GM23338 (cell line): ENCODE results near the gene EGFR. TPM values are rescaled to one million over a fixed set of nuclear protein-coding genes. Genes with fewer than 3 reads are reported as not detected.

Experiments used
- ATAC-seq: fragments of 200-7000 bp; cut with Tn5 transposase; 3 replicates; pipeline ENCODE4 v1.9.1; 2020
- DNase-seq: peaks from one replicate; pipeline ENCODE4 v3.0.0-alpha.2; 2015; ENCODE audit warnings: low spot score
- H2AFZ ChIP-seq: fragments of 200-600 bp; sonication (generic); 2 replicates; pipeline ENCODE4 v1.8.0; 2016; ENCODE audit warnings: antibody characterized with exemption, mild to moderate bottlenecking, moderate library complexity
- H3F3A ChIP-seq: fragments of 200-600 bp; sonication (generic); replicated peaks from 2 replicates; pipeline ENCODE4 v1.8.0; 2017; ENCODE audit warnings: antibody characterized with exemption, mixed run types, low read depth
- H3K27ac ChIP-seq: fragments of 200-600 bp; sonication (generic); 2 replicates; pipeline ENCODE4 v1.6.1; 2016; ENCODE audit warnings: low read depth
- H3K27me3 ChIP-seq: fragments of 200-600 bp; sonication (generic); 2 replicates; pipeline ENCODE4 v1.8.0; 2016; ENCODE audit warnings: mild to moderate bottlenecking, mixed run types, moderate library complexity; ENCODE audit not compliant: insufficient read depth
- H3K36me3 ChIP-seq: fragments of 200-600 bp; sonication (generic); 2 replicates; pipeline ENCODE4 v1.8.0; 2016; ENCODE audit warnings: mild to moderate bottlenecking; ENCODE audit not compliant: insufficient read depth
- H3K4me1 ChIP-seq: fragments of 200-600 bp; sonication (generic); 2 replicates; pipeline ENCODE4 v1.8.0; 2016; ENCODE audit warnings: mild to moderate bottlenecking, moderate library complexity; ENCODE audit not compliant: insufficient read depth
- H3K4me2 ChIP-seq: fragments of 200-600 bp; sonication (generic); 2 replicates; pipeline ENCODE4 v1.7.1; 2017; ENCODE audit warnings: mixed run types
- H3K4me3 ChIP-seq: fragments of 200-600 bp; sonication (generic); 2 replicates; pipeline ENCODE4 v1.6.1; 2016; ENCODE audit warnings: mixed run types
- H3K79me2 ChIP-seq: fragments of 200-600 bp; sonication (generic); replicated peaks from 2 replicates; pipeline ENCODE4 v1.8.0; 2017; ENCODE audit warnings: mild to moderate bottlenecking; ENCODE audit not compliant: insufficient read depth
- H3K9me2 ChIP-seq: fragments of 200-600 bp; sonication (generic); 2 replicates; pipeline ENCODE4 v1.8.0; 2017; ENCODE audit not compliant: insufficient read depth
- H4K20me1 ChIP-seq: fragments of 200-600 bp; sonication (generic); replicated peaks from 2 replicates; pipeline ENCODE4 v1.8.0; 2017; ENCODE audit warnings: mild to moderate bottlenecking; ENCODE audit not compliant: insufficient read depth
- H3K27ac Mint-ChIP-seq: 2 replicates; pipeline ENCODE4 v1.8.0; 2020; ENCODE audit warnings: inconsistent platforms, mild to moderate bottlenecking, moderate library complexity, mixed read lengths
- H3K27me3 Mint-ChIP-seq: 3 replicates; pipeline ENCODE4 v1.8.0; 2022; ENCODE audit warnings: low read depth, mild to moderate bottlenecking, moderate library complexity, mixed read lengths, inconsistent platforms; ENCODE audit not compliant: insufficient read depth, poor library complexity
- H3K36me3 Mint-ChIP-seq: 3 replicates; pipeline ENCODE4 v1.8.0; 2021; ENCODE audit warnings: low read depth, mild to moderate bottlenecking, inconsistent platforms, moderate library complexity, mixed read lengths
- H3K4me1 Mint-ChIP-seq: 3 replicates; pipeline ENCODE4 v1.8.0; 2020; ENCODE audit warnings: mild to moderate bottlenecking, inconsistent platforms, mixed read lengths
- H3K4me3 Mint-ChIP-seq: 3 replicates; pipeline ENCODE4 v1.8.0; 2021; ENCODE audit warnings: moderate library complexity, mild to moderate bottlenecking, inconsistent platforms, mixed read lengths
- H3K9me3 Mint-ChIP-seq: 3 replicates; pipeline ENCODE4 v1.8.0; 2020; ENCODE audit warnings: moderate library complexity, mild to moderate bottlenecking, inconsistent platforms, mixed read lengths
- CREB1 ChIP-seq: fragments of 250-450 bp; sonication (Bioruptor Pico); IDR thresholded peaks from 2 replicates; pipeline ENCODE4 v1.5.0; 2020; ENCODE audit warnings: low read depth, mild to moderate bottlenecking, moderate library complexity
- CTCF ChIP-seq, 2 experiments: fragments of 200-600 bp in 1 of 2; sonication (generic) in 1 of 2; conservative IDR thresholded peaks; 2 replicates each; pipeline versions ENCODE4 v1.5.1 to v1.6.1; 2016 to 2017; ENCODE audit warnings: antibody characterized with exemption in 2 of 2, low read depth in 2 of 2, mild to moderate bottlenecking in 2 of 2, moderate library complexity in 1 of 2
- ETS1 ChIP-seq: IDR thresholded peaks from 2 replicates; pipeline ENCODE4 v1.6.1; 2016; ENCODE audit warnings: antibody characterized with exemption
- EZH2 ChIP-seq: fragments of 200-600 bp; sonication (generic); IDR thresholded peaks from one replicate; pipeline ENCODE4 v1.8.0; 2017; ENCODE audit warnings: antibody characterized with exemption, mild to moderate bottlenecking, low read depth; ENCODE audit not compliant: unreplicated experiment
- EZH2phosphoT487 ChIP-seq: fragments of 200-600 bp; sonication (generic); IDR thresholded peaks from one replicate; pipeline ENCODE4 v1.8.1; 2018; ENCODE audit warnings: antibody characterized with exemption; ENCODE audit not compliant: unreplicated experiment
- JUNB ChIP-seq: IDR thresholded peaks from one replicate; pipeline ENCODE4 v1.6.1; 2016; ENCODE audit warnings: antibody characterized with exemption; ENCODE audit not compliant: unreplicated experiment
- NANOG ChIP-seq: IDR thresholded peaks from 2 replicates; pipeline ENCODE4 v1.6.1; 2016; ENCODE audit warnings: antibody characterized with exemption, borderline replicate concordance
- POLR2AphosphoS5 ChIP-seq: IDR thresholded peaks from 2 replicates; pipeline ENCODE4 v1.6.1; 2016; ENCODE audit warnings: antibody characterized with exemption, low read depth
- REST ChIP-seq: IDR thresholded peaks from one replicate; pipeline ENCODE4 v1.6.1; 2018; ENCODE audit warnings: antibody characterized with exemption; ENCODE audit not compliant: unreplicated experiment
- STAT1 ChIP-seq: IDR thresholded peaks from one replicate; pipeline ENCODE4 v1.6.1; 2016; ENCODE audit warnings: antibody characterized with exemption; ENCODE audit not compliant: unreplicated experiment
- ZNF114 ChIP-seq: fragments of 250-450 bp; sonication (Bioruptor Pico); IDR thresholded peaks from 2 replicates; pipeline ENCODE4 v1.5.0; 2020; ENCODE audit warnings: mild to moderate bottlenecking, moderate library complexity
- ZNF331 ChIP-seq: fragments of 250-450 bp; sonication (Bioruptor Pico); IDR thresholded peaks from 2 replicates; pipeline ENCODE4 v1.5.0; 2020; ENCODE audit warnings: low read depth, mild to moderate bottlenecking, moderate library complexity
- ZNF462 ChIP-seq: fragments of 250-450 bp; sonication (Bioruptor Pico); IDR thresholded peaks from 2 replicates; pipeline ENCODE4 v1.5.0; 2020; ENCODE audit warnings: mild to moderate bottlenecking, moderate library complexity
- polyA plus RNA-seq: library from polyadenylated mRNA; unstranded; fragments of >200 nt; fragmentation: Nextera tagmentation; extraction: Ambion mirVana; gene quantifications from 2 replicates; pipeline ENCODE4 v1.2.1, GENCODE V29; 2016
- total RNA-seq: library from RNA; depleted of rRNA; stranded (reverse); fragments of >200 nt; shearing (Covaris generic); gene quantifications from 2 replicates; pipeline ENCODE4 v1.2.3, GENCODE V29; 2014

EGFR gene
- total and polyA plus RNA-seq, 2 experiments from 2014 or later, result 1.5 to 4.5 TPM

GRCh38 chr7:55260676-55261385, 242.0 kb downstream of the EGFR start:
- Mint-ChIP-seq H3K9me3 (no peaks in the 10 kb centered on the region), H3K4me1 (peaks cover 3% of the 10 kb centered on the region), H3K36me3 (no peaks in the 10 kb centered on the region), H3K27me3 (peaks cover 9% of the 10 kb centered on the region), H3K4me3 (no peak overlapping the region), H3K27ac (no peak overlapping the region)
- H3K4me2 ChIP-seq, result no peak overlapping the region
- H3K36me3 ChIP-seq, result no peaks in the 10 kb centered on the region
- no peaks in the 10 kb centered on the region for H3K79me2 ChIP-seq
- no peaks in the 10 kb centered on the region for H3K4me1 ChIP-seq
- H3K27me3 ChIP-seq, result peaks cover 11% of the 10 kb centered on the region
- no peak overlapping the region for H3K27ac ChIP-seq
- TF ChIP-seq EZH2phosphoT487 (no peak), ZNF331 (CRISPR knock-in tag) (no peak), CREB1 (CRISPR knock-in tag) (no peak), ZNF114 (no peak), POLR2AphosphoS5 (no peak), STAT1 (no peak), JUNB (no peak), REST (no peak), NANOG (no peak), CTCF (conservative IDR thresholded peaks at IDR 0.05; ENCODE audit: low read depth in 2 of 2) (no peak), EZH2 (no peak), ETS1 (no peak), ZNF462 (no peak)
- H4K20me1 ChIP-seq, result no peaks in the 10 kb centered on the region
- ATAC-seq (no peak), DNase-seq (no peak)
- H3K9me2 ChIP-seq, result peaks cover 14% of the 10 kb centered on the region; the same call in 1 of the 2 replicates
- no peaks in the 10 kb centered on the region for H3F3A ChIP-seq
- no peak overlapping the region for H2AFZ ChIP-seq
- no peak overlapping the region for H3K4me3 ChIP-seq
